Glomerular endothelial cell (primary cell): ENCODE data around the gene C16orf96. TPM values are rescaled to one million over a fixed set of nuclear protein-coding genes. Genes with fewer than 3 reads are reported as not detected.

Experiments used
- DNase-seq: peaks from one replicate; pipeline ENCODE4 v3.0.0-alpha.2; 2011; ENCODE audit warnings: low read depth, low spot score; ENCODE audit errors: extremely low read depth
- total RNA-seq: library from RNA; depleted of rRNA; stranded (reverse); fragments of >200 nt; gene quantifications from 2 replicates; pipeline ENCODE4 v1.2.3, GENCODE V29; 2015

The C16orf96 gene
- total RNA-seq, result not detected in 2 replicates

DNA sequence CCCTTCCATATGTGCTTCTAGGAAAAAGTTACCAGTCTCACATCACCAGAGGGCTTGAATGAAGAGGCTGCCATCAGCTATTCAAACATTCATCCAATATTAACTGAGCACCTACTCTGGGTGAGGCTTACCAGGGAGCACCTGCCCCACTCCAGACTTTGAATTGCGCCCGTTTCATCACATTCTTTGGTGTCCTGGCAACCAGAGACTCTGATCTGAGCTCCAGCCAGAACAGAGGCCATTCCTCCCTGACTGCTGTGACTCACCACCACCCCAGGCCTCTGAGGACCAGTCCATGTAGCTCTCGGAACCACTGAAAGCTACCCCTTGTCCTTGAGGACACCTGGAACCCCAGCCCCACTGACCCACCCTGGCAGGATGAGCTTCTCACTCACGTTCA is at the start of gene C16orf96:
Gene C16orf96 (plus strand): TSS at position 229 of the 400 bp plus-strand sequence. CDS start 150 bp downstream, at position 379.
- DNase-seq, result no peak

DNA sequence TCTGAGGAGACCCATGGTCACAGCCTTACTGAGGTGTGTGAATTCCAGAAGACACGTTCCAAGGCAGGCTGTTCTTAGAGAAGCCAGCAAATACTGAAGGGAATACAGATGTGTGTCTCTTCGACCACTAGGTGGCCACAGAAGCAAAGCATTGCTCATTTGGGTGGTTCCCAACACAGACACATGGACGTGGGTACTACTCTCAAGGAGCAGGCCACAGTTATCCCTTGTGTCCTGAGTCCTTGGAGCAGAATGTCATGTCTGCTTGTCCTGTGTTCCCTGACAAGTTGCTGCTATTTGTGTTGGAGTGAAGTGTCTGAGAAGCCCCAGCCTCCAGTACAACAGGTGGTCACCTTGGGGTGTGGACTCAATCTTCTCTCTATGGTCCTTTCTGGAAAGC is 49.7 kb upstream of the C16orf96 start:
- no peak for DNase-seq

DNA sequence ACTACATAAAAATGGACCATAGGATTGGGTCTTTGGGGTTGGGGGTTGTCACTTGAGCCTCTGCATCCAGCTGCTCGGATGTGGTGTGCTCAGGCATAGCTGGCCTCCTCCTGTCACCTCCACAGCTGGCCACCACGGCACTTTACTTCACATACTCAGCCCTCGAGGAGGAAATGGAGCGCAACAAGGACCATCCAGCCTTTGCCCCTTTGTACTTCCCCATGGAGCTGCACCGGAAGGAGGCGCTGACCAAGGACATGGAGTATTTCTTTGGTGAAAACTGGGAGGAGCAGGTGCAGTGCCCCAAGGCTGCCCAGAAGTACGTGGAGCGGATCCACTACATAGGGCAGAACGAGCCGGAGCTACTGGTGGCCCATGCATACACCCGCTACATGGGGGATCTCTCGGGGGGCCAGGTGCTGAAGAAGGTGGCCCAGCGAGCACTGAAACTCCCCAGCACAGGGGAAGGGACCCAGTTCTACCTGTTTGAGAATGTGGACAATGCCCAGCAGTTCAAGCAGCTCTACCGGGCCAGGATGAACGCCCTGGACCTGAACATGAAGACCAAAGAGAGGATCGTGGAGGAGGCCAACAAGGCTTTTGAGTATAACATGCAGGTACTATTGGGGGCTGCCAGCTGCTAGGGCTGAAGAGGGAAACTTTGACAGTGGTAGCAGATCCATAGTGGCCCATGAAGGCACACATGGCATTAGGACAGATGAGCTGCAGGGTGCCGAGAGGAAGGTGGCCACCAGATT is 48.4 kb upstream of the C16orf96 start:
- no peak for DNase-seq

DNA sequence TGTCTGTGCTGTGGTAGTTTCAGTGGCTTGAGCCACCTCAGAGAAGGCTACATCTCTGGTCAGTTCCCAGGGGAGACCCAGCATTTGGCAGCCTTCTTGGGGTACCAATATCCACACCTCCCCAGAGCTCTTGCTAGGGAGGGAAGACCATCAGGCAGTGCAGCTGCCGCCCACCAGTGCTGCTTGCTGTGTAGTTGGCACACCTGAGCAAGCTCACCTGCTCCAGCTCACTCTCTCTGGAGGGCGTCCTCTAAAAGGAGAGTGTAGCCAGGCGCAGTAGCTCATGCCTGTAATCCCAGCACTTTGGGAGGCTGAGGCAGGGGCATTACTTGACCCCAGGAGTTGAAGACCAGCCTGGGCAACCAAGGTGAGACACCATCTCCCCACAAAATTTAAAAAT is 47.3 kb upstream of the C16orf96 start:
- DNase-seq, result no peak

DNA sequence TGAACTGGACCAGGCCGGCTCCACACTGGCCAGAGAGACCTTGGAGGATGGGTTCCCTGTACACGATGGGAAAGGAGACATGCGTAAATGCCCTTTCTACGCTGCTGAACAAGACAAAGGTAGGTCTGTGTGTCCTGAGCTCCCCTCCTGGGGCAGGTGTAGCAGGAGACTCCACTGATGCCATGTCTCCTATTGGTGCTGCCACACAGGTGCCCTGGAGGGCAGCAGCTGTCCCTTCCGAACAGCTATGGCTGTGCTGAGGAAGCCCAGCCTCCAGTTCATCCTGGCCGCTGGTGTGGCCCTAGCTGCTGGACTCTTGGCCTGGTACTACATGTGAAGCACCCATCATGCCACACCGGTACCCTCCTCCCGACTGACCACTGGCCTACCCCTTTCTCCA is 46.7 kb upstream of the C16orf96 start:
- DNase-seq, result no peak

DNA sequence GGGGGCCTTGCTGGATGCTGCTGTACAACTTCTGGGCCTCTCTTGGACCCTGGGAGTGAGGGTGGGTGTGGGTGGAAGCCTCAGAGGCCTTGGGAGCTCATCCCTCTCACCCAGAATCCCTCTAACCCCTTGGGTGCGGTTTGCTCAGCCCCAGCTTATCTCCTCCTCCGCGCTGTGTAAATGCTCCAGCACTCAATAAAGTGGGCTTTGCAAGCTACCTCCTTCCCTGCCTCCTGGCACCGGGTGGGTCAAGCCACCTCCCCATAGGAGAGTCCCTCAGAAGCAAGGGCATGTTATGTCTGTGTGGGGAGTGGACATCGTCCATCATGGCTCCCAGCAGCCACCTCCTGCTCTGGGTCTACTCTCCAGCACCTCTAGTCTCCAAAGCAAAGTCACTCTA is 46.0 kb upstream of the C16orf96 start:
- DNase-seq, result no peak

DNA sequence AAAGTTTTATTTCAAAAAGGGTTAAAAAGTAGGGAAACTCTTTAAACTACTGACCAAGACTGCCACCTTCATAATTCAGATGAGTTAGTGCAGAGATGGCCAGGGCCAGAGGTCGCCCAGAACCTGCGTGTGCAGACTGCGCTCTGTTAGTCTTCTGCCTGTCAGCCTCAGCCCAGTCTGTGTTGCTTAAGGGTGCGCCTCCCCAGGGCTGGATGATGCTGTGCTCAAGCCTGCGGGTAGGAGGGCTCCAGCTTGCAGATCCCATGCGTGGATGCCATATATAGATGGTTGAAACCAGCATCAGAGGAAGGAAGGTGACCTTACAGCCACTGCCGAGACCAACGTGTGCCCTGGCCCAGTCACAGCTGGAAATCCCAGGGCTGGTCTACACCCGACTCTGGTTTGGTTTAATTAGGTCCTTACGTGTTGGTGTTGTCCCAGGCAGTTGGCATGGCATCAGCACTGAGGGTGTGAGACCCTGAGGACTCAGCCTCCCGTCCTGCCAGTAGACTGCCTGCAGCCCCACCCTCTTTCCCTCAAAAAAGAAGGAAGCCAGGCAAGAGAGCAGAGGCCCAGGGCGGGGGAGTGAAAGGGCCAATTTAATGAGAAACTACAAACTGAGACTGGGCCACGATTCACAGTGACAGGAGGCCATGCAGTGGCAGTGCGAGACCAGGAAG is 45.3 kb upstream of the C16orf96 start:
- DNase-seq, result no peak

DNA sequence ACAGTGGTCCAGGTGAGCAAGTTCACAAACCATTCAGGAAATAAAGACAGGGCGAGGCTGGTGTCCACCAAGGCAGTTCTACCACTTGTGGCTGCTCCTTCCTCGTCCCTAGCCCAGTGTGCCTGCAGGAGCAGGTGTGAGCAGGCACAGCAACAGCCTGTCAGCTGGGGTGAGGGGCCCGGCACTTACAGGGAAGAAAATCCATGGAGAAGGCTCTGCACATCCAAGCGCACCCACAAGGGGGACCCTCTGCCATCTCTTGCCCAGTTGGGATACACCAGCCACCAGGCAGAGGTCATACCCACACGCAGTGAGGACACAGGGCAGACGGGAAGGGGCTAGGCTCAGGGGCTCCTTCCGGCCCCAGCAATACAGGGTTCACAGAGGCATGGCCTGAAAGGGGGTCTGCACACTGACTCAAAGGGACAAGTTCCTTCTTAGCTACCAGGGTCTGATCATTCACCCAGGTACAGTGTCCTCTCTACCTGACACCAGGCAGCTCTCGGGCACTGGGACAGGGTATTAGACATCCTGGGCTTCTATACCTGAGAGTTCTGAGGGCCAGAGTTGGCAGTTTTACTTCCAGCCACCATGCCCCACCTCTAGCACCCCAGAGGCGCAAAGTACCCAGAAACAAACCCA is 44.6 kb upstream of the C16orf96 start:
- DNase-seq, result no peak

DNA sequence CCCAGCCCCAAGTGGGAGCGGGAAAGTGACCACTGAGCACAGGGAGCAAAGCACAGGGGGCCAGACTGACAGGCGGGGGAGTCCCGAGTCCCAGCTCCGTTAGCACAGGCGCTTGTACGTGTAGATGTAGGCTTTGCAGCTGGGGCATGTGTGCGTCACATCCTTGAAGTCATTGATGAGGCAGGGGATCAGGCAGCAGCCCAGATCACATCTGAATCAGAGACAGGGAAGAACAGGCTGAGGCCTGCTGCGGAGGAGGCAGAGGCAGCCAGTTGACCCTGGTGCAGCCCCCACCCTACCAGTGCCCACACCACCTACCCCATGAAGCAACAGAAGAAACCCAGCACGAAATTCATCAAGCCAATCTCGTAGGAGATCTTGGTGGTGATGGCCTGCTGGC is 43.7 kb upstream of the C16orf96 start:
- no peak for DNase-seq

DNA sequence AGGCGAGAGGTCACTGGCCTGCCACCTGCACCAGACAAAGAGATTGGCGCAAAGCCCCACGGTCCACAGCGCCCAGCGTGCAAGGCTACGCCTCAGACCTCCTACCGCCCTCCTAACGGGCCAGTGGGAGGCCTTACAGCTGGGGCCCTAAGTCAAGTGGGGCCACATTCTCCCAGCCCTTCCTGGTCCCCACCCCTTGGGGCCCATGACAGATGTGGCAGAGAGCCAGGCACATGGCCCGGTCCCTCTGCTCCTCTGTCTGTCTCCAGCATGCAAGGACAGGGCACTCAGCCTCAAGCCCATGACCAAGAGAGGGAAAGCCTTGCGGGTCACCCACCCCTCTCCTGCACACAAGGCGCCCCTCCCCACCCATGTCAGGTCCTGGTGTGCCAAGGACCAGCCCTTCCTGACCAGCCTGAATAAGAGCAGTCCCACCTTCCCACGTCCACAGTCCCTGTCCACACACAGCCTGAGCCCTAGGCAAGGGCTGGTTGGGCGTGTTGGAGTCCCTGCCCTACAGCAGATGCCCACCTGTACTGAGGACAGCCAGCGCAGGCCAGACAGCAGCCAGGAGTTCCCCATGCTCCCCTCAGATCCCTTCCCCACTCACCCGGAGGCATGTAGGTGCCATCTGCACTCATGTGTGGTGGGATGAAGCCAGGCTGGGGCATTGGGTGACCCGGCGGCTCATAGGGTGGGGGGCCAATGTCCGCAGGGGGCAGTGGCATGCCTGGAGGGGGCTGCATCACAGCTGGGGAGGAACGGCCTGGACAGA is 42.9 kb upstream of the C16orf96 start:
- no peak for DNase-seq

DNA sequence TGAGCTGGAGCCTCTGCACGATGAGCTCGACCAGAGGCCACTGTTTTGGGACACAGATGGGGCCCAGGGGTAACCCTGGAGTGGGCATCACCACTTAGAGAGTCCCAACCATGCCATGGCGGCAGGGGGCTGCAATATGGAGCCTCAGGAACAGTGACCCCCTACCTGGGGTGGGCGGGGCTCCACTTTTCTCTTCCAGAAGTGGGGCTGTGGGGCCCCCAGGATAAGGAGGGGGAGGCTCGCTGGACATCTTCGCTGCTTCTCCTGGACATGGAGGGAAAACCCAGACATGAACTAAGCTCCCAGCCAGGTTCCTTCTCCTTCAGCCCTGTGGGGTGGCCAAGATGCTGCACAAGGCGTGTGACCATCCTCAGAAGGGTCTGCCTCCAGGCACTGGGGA is 42.3 kb upstream of the C16orf96 start:
- DNase-seq, result no peak

DNA sequence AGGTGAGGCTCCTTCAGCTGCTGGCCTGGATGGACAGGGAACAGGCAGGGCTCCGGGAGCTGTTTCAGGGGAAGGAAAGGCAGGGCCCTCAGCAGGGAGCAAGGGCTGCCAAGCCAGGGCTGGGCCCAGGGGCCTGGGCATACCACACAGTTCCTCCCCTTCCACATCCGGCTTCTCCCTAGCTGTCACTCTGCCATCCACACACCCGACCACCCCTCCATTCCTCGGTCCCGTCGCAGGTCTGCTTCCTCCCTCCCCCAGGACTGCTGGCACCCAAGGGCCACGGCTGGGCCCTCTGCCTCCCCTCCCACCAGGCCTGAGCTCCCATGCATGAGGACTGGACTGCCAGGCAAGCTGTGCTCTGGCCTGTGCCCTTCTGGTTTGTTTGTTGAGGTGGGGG is 41.5 kb upstream of the C16orf96 start:
- no peak for DNase-seq

DNA sequence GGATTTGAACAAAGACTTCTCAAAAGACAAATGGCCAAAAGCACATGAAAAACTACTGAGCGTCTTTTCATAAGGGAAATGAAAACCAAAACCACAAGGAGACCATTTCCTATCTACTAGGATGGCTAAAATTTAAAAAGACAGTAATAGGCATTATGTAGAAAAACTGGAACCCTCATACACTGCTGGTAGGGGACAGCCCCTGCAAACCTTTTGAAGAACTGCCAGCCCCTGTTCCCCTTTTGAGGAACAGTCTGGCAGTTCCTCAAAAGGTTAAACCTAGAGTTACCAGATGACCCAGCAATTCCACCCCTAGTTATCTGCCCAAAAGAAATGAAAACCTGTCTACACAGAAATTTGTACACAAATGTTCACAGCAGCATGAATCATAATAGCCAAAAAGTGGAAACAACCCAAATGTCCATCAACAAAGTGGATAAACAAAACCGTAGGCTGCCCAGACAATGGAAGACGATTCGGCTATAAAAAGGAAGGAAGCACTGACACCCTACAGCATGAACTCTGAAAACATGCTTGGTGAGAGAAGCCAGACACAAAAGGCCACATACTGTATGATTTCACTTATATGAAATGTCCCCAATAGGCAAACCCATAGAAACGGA is 40.4 kb upstream of the C16orf96 start:
- DNase-seq, result no peak

DNA sequence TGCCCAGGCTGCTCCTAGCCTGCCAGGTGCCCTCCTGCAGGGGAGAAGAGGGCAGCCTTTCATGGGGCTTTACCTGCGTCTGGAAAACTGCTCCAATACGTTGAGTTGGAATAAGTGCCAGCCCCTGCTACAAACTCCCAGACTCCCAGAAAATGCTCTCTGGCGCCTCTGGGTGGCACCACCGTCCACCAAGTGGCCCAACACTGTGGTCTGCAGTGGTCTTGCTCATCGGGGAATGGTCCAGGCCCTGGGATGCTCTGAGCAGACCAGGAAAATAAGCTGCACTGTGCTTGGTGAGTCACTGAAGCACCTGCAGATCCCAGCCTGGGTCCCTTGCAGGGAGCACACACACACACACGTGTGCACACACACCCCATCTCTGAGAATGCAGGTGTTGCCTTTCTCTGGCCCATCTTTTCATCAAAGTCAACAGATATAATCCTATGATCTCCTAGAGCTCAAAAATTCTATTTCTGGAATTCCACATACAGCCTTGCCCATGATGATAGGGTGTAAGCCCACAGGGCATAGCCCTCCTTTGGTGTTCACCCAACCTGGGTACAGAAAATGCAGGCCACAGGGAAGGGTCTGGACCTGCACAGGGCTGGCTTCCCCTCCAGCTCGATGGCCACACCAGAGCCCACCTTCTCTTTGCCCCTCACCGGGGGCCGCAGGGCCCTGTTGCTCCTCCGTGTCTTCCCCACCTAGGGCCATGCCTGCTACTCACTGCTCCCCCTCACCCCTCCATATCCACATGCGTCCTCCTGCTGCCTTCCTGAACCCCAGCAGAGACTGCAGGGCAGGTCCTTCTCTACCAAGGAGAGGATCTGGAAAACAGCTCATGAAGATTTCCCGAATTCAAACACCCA is 38.1 kb upstream of the C16orf96 start:
- DNase-seq, result no peak

DNA sequence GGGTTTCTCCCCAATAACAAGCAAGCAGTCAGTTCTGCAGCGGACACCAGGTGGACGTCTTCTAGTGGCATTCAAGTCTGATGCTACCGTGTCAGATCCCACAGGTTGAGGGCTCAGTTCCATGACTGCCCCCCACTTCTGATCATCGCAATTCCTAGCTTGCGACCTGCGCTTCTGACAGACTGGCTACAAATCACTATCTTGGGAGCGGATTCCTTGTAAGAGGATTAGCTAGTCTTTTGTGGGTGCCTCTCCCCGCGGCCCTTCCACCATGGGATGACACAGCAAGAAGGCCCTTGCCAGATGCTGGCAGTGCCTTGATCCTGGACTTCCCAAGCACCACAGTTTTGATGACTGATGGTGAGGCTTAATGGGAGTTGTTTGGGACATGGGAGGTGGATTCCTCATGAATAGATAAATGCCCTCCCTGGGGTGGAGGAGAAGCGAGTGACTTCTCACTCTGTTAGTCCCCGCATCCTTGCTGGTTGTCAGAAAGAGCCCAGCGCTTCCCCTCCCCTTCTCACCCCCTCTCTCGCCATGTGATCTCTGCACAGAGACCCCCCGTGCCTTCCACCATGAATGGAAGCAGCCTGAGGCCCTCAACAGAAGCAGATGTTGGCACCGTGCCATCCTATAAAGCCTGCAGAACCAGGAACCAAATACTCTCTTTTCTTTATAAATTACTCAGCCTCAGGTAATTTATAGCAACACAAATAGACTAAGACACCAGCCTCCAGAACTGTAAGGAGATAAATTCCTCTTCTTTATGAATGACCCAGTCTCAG is 36.7 kb upstream of the C16orf96 start:
- no peak for DNase-seq

DNA sequence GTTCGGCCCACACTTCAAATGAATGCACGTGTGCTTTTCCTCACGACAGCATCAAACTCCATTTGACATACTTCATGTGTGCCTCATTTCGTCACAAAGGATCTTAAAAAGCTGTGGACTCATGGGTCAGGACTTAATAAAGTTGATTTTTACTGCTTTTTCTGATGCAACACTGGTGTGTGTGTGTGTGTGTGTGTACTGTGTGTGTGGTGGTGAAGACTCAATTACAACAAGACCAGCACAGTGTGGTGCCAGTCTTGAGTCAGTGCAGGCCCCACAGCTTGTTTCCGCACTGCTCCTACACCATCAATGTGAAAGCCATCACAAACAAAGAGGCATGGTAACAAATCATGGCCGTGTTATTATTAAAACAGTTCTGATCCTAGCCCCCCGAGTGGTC is 35.2 kb upstream of the C16orf96 start:
- no peak for DNase-seq

DNA sequence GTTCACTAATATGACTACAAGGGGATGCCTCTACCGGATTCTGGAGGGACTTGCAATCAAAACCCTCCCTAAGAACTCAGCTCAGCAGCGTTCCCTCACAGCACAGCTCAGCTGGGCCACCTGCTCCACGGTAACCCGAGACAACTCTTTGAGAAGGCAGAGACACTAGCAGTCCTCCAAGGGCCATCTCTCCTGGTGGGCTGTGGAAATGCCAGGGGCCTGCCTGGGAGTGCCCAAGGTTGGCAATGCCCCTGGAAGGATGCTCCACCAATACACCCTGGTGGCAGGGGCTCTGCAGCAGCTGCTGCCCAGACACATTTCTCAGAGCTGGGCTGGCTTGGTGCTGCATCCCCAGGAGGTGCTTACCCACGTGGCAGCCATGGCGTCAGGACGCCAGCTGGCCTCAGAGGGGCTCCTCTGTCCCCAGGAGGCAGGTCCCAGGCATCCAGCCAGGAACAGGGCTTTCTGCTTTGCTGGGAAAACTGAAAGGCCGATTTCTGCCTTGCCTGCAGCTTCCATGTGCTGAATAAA is 34.0 kb upstream of the C16orf96 start:
- no peak for DNase-seq

DNA sequence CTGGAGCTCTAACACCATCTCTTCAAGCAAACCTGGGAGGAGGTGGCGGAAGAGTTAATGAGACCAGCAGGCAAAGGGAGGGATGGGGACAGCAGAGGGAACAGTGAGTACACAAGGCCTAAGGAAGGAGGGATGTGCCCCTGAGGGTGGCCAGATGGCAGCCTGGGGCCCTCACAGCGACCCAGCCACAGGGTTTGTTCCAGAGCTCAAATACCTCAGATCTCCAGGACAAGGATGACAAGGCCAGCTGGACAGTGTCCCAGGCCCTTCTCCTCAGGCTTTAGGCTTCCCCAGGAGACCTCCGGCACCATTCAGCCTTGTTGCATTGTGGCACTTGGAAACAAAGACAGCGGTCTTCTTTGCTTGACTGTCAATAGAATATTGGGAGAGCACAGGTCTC is 32.5 kb upstream of the C16orf96 start:
- DNase-seq, result no peak

DNA sequence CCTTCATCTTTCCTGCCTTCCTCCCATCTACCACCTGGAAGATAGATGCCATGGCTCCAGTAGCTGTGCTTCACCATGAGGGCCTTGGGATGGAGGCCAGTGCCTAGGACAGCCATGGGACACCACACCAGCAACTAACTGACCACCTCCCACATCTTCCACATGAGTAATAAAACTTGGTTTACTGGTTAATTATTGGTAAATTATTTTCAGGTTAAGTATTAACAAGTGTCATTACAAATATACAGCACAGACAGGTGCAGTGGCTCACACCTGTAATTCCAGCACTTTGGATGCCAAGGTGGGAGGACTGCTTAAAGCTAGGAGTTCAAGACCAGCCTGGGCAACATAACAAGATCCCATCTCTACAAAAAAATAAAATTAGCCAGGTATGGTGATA is 31.6 kb upstream of the C16orf96 start:
- no peak for DNase-seq
